Loucy (cell line): ENCODE results near the gene COL23A1.

Experiments
- CTCF ChIP-seq: fragments of 200-600 bp; sonication (generic); conservative IDR thresholded peaks from 2 replicates; pipeline ENCODE4 v1.5.1; 2014; ENCODE audit warnings: mild to moderate bottlenecking, antibody characterized with exemption, low read length
- EZH2phosphoT487 ChIP-seq: fragments of 200-600 bp; IDR thresholded peaks from 2 replicates; pipeline ENCODE4 v1.6.1; 2018; ENCODE audit warnings: antibody characterized with exemption, mild to moderate bottlenecking, moderate library complexity, borderline replicate concordance

DNA sequence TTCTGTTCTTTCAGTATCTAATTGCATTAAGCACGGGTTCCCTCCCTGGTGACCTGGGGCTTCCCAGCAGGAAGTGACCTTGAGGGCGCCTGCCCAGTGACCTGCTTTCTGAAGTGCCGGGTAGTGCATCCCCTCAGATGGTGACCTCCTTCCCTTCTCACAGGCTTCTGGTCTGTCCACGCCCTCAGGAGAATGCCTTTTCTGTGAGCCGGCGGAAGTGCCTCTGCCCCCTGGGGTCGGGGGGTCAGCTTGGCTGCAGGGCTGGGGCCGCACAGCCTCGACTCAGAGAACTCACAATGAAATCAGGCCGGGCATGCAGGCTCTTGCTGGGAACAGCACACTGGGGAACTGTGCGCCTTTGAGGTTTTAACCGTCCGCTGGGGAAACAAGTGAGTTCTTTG, 233.1 kb downstream of the COL23A1 start:
- TF ChIP-seq CTCF: no peak
- TF ChIP-seq EZH2phosphoT487: no peak
